OCI-LY3 (cell line): ENCODE results near the gene ABCF2.

ENCODE experiments used
- EZH2phosphoT487 ChIP-seq: fragments of 200-600 bp; shearing (Covaris generic); IDR thresholded peaks from 2 replicates; pipeline ENCODE4 v1.6.1; 2018; ENCODE audit warnings: antibody characterized with exemption, mixed run types, low read depth
- TF ChIP-seq, protein P1 (sequence below): fragments of 200-600, 300-600 bp; sonication (generic); IDR thresholded peaks from 2 replicates; pipeline ENCODE4 v1.5.1; 2014; ENCODE audit warnings: antibody characterized with exemption, low read length, low read depth

DNA sequence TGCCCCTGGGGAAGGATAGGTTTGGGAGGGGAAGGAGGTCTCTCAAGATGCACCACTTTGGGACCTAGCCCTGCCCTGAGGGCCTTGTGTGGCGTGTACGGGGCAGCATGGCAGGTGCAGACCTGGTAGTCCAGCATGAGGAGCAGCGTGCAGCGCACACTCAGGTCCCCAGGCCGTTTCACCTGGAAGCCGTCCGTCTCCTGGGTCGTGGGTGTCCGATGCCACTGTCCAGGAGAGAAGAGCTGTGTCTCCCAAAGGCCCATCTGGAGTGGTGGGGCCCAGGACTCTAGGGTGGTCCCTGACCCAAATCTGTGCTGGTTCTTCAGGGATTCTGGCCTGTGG, 14.7 kb upstream of the ABCF2 start:
- TF ChIP-seq, protein P1, sequence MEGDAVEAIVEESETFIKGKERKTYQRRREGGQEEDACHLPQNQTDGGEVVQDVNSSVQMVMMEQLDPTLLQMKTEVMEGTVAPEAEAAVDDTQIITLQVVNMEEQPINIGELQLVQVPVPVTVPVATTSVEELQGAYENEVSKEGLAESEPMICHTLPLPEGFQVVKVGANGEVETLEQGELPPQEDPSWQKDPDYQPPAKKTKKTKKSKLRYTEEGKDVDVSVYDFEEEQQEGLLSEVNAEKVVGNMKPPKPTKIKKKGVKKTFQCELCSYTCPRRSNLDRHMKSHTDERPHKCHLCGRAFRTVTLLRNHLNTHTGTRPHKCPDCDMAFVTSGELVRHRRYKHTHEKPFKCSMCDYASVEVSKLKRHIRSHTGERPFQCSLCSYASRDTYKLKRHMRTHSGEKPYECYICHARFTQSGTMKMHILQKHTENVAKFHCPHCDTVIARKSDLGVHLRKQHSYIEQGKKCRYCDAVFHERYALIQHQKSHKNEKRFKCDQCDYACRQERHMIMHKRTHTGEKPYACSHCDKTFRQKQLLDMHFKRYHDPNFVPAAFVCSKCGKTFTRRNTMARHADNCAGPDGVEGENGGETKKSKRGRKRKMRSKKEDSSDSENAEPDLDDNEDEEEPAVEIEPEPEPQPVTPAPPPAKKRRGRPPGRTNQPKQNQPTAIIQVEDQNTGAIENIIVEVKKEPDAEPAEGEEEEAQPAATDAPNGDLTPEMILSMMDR: no peak
- TF ChIP-seq EZH2phosphoT487: no peak
